ENCODE measurements around the gene NQO2. TPM values are rescaled to one million over a fixed set of nuclear protein-coding genes. Genes with fewer than 3 reads are reported as not detected.
"Not testable (repeated sequence)": the region's sequence is repeated elsewhere in the genome, so short reads cannot be mapped to it uniquely, and the experiment has no call there.

The NQO2 gene
- total RNA-seq, 4 donors from 2014 or later, result 15.8 to 32.8 (median 27.2) TPM

DNA sequence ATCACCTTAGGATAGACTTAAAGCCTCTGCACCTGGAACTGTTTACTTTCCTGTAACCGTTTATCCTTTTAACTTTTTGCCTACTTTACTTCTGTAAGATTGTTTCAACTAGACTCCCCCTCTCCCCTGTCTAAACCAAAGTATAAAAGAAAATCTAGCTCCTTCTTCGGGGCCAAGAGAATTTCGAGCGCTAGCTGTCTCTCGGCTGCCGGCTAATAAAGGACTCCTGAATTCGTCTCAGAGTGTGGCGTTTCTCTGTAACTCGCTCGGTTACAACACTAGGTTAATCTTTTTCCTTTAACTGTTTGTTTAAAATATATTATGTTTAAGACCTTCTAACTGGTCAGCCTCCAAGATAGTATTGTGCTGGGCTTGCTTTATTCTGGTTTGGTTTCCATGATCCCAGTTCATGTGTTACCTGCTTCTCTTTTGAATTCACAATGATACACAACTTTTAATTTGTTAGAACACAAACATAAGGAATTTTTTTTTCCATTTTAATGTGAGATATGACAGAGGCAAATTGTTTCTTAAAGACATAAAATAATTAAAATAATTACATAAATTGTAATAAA lies 8.7 kb upstream of the NQO2 start:
- H3K4me1 ChIP-seq, result peaks cover 0 to 36% (median 23%) of the 10 kb centered on the region in 3 donors
- no peak for ATAC-seq
- H3K27ac ChIP-seq, result peak overlapping the region; percentile 90 to 98 (median 95)
- H3K36me3 ChIP-seq, result no peaks in the 10 kb centered on the region
- H3K27me3 ChIP-seq, result no peaks in the 10 kb centered on the region
- H3K4me3 ChIP-seq, result peak overlapping the region; percentile 87 to 91
- 0 to 8% methylated on average over 10 of the region's 10 CpGs for WGBS, 2 donors (ENCODE audit: low coverage in 1 of 2)
- TF ChIP-seq EP300 (IDR thresholded peaks at IDR 0.05), result no peak
- TF ChIP-seq POLR2A (IDR thresholded peaks at IDR 0.05), result no peak
- TF ChIP-seq, protein P1, sequence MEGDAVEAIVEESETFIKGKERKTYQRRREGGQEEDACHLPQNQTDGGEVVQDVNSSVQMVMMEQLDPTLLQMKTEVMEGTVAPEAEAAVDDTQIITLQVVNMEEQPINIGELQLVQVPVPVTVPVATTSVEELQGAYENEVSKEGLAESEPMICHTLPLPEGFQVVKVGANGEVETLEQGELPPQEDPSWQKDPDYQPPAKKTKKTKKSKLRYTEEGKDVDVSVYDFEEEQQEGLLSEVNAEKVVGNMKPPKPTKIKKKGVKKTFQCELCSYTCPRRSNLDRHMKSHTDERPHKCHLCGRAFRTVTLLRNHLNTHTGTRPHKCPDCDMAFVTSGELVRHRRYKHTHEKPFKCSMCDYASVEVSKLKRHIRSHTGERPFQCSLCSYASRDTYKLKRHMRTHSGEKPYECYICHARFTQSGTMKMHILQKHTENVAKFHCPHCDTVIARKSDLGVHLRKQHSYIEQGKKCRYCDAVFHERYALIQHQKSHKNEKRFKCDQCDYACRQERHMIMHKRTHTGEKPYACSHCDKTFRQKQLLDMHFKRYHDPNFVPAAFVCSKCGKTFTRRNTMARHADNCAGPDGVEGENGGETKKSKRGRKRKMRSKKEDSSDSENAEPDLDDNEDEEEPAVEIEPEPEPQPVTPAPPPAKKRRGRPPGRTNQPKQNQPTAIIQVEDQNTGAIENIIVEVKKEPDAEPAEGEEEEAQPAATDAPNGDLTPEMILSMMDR (IDR thresholded peaks at IDR 0.05), result no peak
- TF ChIP-seq POLR2AphosphoS5 (IDR thresholded peaks at IDR 0.05), result no peak
- H3K9me3 ChIP-seq, result no peaks in the 10 kb centered on the region

DNA sequence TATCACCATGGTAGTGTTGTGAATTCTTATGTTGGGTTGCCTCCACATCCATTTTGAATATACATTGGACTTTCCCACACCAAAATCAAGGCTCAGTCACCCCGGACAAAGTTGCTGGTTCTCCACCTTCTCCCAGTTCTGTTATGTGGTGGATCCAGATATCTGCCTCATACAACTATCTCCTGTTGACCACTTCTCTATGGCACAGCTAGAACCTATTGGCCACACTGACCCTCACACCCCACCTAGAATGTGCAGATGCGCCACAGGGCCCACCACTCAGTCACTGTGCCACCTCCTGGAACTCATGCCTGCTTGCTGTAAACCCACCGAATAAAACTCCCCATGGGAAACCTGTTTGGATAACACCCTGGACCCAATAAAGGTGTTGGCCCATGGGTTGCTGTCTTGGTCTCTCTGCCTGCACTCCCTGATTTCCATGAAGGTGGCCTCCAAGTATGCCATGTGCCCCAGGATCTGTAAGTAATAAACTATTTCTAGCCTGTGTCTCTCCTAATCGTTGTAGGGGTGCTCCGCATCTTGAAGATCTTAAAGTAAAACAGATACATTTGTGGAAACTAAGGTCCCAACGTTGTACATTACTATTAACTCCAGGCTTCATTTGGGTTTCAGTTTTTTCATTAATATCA lies 7.2 kb upstream of the NQO2 start:
- H3K27me3 ChIP-seq, result no peaks in the 10 kb centered on the region
- no peak for ATAC-seq
- H3K36me3 ChIP-seq, result no peaks in the 10 kb centered on the region
- no peaks in the 10 kb centered on the region for H3K9me3 ChIP-seq
- TF ChIP-seq POLR2A (IDR thresholded peaks at IDR 0.05) (no peak), POLR2AphosphoS5 (IDR thresholded peaks at IDR 0.05) (no peak), EP300 (IDR thresholded peaks at IDR 0.05) (no peak)
- TF ChIP-seq, protein P1 (IDR thresholded peaks at IDR 0.05), result no peak
- peak overlapping the region in 1 of 4 donors; percentile 94 for H3K27ac ChIP-seq
- WGBS, 2 donors (ENCODE audit: low coverage in 1 of 2), result 88 to 95% methylated on average over 4 to 5 of the region's 6 CpGs
- no peak overlapping the region for H3K4me3 ChIP-seq
- peaks cover 0 to 25% (median 12%) of the 10 kb centered on the region in 3 donors for H3K4me1 ChIP-seq

DNA sequence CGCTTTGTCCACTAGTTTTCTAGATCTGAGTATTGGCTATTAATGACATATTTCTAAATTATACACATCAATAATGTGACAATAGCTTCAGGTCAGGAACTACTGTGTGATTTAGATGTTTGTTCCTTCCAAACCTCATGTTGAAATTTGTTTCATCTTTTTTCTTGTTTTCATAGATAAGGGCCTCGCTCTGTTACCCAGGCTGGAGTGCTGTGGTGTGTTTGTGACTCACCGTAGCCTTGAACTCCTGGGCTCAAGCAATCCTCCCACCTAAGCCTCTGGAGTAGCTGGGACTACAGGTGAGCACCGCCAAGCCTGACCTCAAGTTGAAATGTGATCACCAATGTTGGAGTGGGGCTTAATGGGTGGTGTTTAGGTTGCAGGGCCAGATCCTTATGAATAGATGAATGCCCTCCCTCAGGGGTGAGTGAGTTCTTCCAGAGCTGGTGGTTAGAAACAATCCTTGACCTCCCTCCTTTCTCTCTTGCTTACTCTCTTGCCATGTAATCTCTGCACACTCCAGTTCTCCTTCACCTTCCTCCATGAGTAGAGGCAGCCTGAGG lies 5.9 kb upstream of the NQO2 start:
- no peaks in the 10 kb centered on the region for H3K27me3 ChIP-seq
- TF ChIP-seq EP300 (IDR thresholded peaks at IDR 0.05) (no peak), POLR2A (IDR thresholded peaks at IDR 0.05) (no peak), POLR2AphosphoS5 (IDR thresholded peaks at IDR 0.05) (no peak)
- TF ChIP-seq, protein P1 (IDR thresholded peaks at IDR 0.05), result no peak
- H3K36me3 ChIP-seq, result no peaks in the 10 kb centered on the region
- peaks cover 0 to 20% (median 8%) of the 10 kb centered on the region in 3 donors for H3K4me1 ChIP-seq
- ATAC-seq, result no peak
- no peak overlapping the region for H3K27ac ChIP-seq
- 94 to 100% methylated on average over 3 to 4 of the region's 4 CpGs for WGBS, 2 donors (ENCODE audit: low coverage in 1 of 2)
- no peaks in the 10 kb centered on the region for H3K9me3 ChIP-seq
- no peak overlapping the region for H3K4me3 ChIP-seq

DNA sequence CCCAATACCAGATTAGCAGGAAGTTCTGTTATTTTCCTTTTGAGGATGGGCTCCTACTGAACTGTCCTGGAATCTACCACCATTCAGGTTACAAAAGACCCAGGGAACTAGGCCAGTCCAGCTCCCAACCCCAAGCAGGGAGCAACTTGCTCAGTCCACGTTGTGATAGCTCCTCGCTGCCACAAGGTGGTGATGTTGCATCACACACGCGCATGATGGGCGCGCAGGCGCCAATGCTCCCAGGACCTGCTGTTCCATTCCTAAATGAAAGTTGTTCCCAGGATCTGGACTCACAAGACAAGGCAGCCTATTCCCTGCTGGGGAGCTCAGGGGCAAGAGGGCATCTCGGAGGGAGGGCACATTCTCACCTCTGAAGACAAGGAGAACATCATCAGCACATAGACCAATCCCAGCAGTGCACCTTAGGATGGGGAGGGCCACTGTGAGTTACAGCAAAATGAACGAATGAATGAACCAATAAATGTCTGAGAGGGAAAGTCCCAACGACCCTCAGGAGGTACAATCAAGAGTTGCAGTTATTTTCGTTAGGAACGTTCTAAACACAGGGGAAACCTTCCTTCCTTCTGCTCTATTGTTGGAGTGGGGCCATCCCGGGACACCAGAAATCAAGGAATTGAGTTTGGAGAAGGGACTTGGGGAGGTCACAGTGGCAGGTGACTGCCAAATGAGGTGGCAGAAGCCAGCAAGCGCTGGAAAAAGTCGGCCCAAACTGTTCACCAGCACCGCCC lies 1.3 kb upstream of the NQO2 start:
- TF ChIP-seq, protein P1 (IDR thresholded peaks at IDR 0.05), result peak in 3 of 4 experiments; percentile 69 to 84 (median 83)
- peak; percentile 60 for ATAC-seq
- H3K27ac ChIP-seq, result peak overlapping the region in 3 of 4 donors; percentile 87 to 91 (median 91)
- H3K4me1 ChIP-seq, result peaks cover 0 to 35% (median 5%) of the 10 kb centered on the region in 3 donors
- not testable (repeated sequence) for H3K27me3 ChIP-seq, H3K9me3 ChIP-seq, H3K36me3 ChIP-seq
- 4 to 11% methylated on average over 4 to 9 of the region's 16 CpGs for WGBS, 2 donors (ENCODE audit: low coverage in 1 of 2)
- peak overlapping the region in 1 of 2 donors; percentile 85 for H3K4me3 ChIP-seq
